Karpas-422 (cell line): Measurements from ENCODE around the gene MAP3K3. TPM values are rescaled to one million over a fixed set of nuclear protein-coding genes. Genes with fewer than 3 reads are reported as not detected.
A peak's percentile ranks its signal among the peaks of the same experiment; 100 is the strongest.

Source experiments
- DNase-seq: peaks from one replicate; pipeline ENCODE4 v3.0.0-alpha.2; 2015
- H2AFZ ChIP-seq: fragments of 200-600 bp; sonication (generic); 2 replicates; pipeline ENCODE4 v1.6.1; 2014; ENCODE audit warnings: antibody characterized with exemption, low read length, mixed read lengths
- H3K27ac ChIP-seq: fragments of 200-600 bp; sonication (generic); 2 replicates; pipeline ENCODE4 v1.5.1; 2014; ENCODE audit warnings: mild to moderate bottlenecking, low read length, moderate library complexity
- H3K27me3 ChIP-seq: fragments of 200-600 bp; sonication (generic); 2 replicates; pipeline ENCODE4 v1.6.1; 2014; ENCODE audit warnings: low read length, mixed read lengths
- H3K36me3 ChIP-seq: fragments of 200-600 bp; sonication (generic); 2 replicates; pipeline ENCODE4 v1.6.1; 2014; ENCODE audit warnings: low read length, mixed read lengths; ENCODE audit not compliant: insufficient read depth
- H3K4me1 ChIP-seq: fragments of 200-600 bp; sonication (generic); 2 replicates; pipeline ENCODE4 v1.6.1; 2014; ENCODE audit warnings: mild to moderate bottlenecking, low read length, mixed read lengths
- H3K4me2 ChIP-seq: fragments of 200-600 bp; sonication (generic); 2 replicates; pipeline ENCODE4 v1.6.1; 2014; ENCODE audit warnings: low read length, low read depth, mild to moderate bottlenecking; ENCODE audit not compliant: poor library complexity, severe bottlenecking
- H3K4me3 ChIP-seq: fragments of 200-600 bp; sonication (generic); 2 replicates; pipeline ENCODE4 v1.5.1; 2014; ENCODE audit warnings: mild to moderate bottlenecking, antibody characterized with exemption, low read length, mixed read lengths
- H3K79me2 ChIP-seq: fragments of 200-600 bp; sonication (generic); 2 replicates; pipeline ENCODE4 v1.6.1; 2014; ENCODE audit warnings: mild to moderate bottlenecking, low read length, mixed read lengths
- H3K9ac ChIP-seq: fragments of 200-600 bp; sonication (generic); 2 replicates; pipeline ENCODE4 v1.6.0; 2014; ENCODE audit warnings: low read length
- H3K9me2 ChIP-seq: fragments of 200-600 bp; sonication (generic), shearing (Covaris generic); replicated peaks from 2 replicates; pipeline ENCODE4 v1.6.0; 2014; ENCODE audit warnings: mild to moderate bottlenecking, low read length, moderate library complexity; ENCODE audit not compliant: insufficient read depth
- H3K9me3 ChIP-seq: fragments of 300-700, 200-600 bp; sonication (generic); 2 replicates; pipeline ENCODE4 v1.6.1; 2014; ENCODE audit warnings: low read length, mixed read lengths
- H4K20me1 ChIP-seq: fragments of 200-600 bp; sonication (generic); 2 replicates; pipeline ENCODE4 v1.6.1; 2014; ENCODE audit warnings: mild to moderate bottlenecking, antibody characterized with exemption, low read length, low read depth; ENCODE audit not compliant: insufficient read depth
- total RNA-seq: library from RNA; depleted of rRNA; stranded (reverse); fragments of >200 nt; shearing (Covaris generic); gene quantifications from 2 replicates; pipeline ENCODE4 v1.2.3, GENCODE V29; 2014; ENCODE audit warnings: low replicate concordance

MAP3K3 gene
- total RNA-seq, 1 experiment from 2014 or later: 17.8 TPM

DNA sequence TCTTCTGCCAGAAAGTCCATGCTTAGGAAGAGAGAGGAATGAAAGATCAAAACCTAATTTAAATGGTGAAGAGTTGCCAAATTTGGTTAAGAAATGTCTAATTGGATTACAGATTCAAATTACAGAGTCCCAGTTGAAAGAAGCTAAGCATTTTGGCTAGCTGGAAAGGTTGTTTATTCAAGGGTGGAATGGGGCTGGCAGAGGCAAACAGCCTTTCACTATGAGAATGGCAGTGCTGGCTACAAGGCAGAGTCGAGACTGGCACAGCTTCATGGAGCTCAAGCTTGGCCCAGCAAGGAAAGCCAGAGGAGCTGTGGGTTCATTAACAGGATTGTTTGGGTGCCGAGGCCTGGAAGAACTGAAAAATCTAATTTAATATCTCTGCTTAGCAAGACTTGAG lies 13.6 kb downstream of the MAP3K3 start:
- Histone ChIP-seq H3K36me3 (peaks cover 5% of the 10 kb centered on the region; the same call in 1 of the 2 replicates), H3K27ac (no peak overlapping the region), H3K4me2 (no peak overlapping the region), H3K9me2 (no peaks in the 10 kb centered on the region), H3K79me2 (peaks cover 13% of the 10 kb centered on the region), H4K20me1 (no peaks in the 10 kb centered on the region), H2AFZ (no peak overlapping the region), H3K9ac (no peak overlapping the region), H3K9me3 (no peaks in the 10 kb centered on the region), H3K4me1 (peaks cover 9% of the 10 kb centered on the region), H3K4me3 (no peak overlapping the region), H3K27me3 (no peaks in the 10 kb centered on the region)
- DNase-seq: no peak

DNA sequence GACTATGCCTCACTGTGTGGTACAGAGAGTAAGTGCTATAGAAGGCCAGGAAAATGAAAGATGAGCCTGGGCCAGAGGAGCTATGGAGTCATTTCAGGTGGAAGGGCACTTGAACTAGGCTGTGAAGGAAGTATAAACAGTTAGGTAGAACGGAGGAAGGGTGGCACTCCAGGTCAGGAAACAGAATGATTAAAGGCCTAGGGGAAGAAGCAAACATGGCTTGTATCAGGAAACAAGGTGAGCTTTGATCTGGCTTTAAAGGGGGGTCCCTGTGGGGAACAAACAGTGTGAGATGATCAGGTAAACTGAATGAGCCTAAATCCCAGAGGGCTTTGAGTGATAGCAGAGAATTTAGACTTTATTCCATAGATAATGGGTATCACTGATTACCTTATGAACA lies 16.9 kb downstream of the MAP3K3 start:
- Histone ChIP-seq H3K4me2 (no peak overlapping the region), H3K36me3 (peaks cover 5% of the 10 kb centered on the region; the same call in 1 of the 2 replicates), H2AFZ (no peak overlapping the region), H3K4me1 (peaks cover 18% of the 10 kb centered on the region), H3K9me2 (no peaks in the 10 kb centered on the region), H3K9ac (no peak overlapping the region), H3K27ac (no peak overlapping the region), H3K79me2 (no peaks in the 10 kb centered on the region), H3K9me3 (no peaks in the 10 kb centered on the region), H4K20me1 (no peaks in the 10 kb centered on the region), H3K27me3 (no peaks in the 10 kb centered on the region), H3K4me3 (no peak overlapping the region)
- no peak for DNase-seq

DNA sequence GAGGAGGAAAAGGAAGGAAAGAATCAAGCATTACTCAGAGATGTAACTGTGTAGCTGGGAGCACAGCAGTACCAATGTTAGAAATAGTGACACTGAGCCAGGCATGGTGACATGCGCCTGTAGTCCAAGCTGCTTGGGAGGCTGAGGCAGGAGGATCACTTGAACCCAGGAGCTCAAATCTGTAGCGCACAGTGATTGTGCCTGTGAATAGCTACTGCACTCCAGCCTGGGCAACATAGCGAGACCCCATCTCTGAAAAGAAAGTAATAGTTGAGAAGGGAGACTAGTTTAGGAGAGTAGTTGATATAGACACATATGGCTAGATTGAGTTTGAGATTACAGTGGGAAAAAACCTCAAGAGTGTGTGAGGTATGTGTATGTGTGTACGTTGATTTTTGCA lies 17.8 kb downstream of the MAP3K3 start:
- H3K79me2 ChIP-seq: no peaks in the 10 kb centered on the region
- no peak overlapping the region for H3K4me3 ChIP-seq
- H3K9me2 ChIP-seq: no peaks in the 10 kb centered on the region
- no peak overlapping the region for H3K9ac ChIP-seq
- no peaks in the 10 kb centered on the region for H4K20me1 ChIP-seq
- H3K27ac ChIP-seq: no peak overlapping the region
- H3K4me2 ChIP-seq: no peak overlapping the region
- no peak overlapping the region for H2AFZ ChIP-seq
- peaks cover 5% of the 10 kb centered on the region; the same call in 1 of the 2 replicates for H3K36me3 ChIP-seq
- H3K9me3 ChIP-seq: no peaks in the 10 kb centered on the region
- no peaks in the 10 kb centered on the region for H3K27me3 ChIP-seq
- H3K4me1 ChIP-seq: peaks cover 18% of the 10 kb centered on the region
- DNase-seq: no peak

DNA sequence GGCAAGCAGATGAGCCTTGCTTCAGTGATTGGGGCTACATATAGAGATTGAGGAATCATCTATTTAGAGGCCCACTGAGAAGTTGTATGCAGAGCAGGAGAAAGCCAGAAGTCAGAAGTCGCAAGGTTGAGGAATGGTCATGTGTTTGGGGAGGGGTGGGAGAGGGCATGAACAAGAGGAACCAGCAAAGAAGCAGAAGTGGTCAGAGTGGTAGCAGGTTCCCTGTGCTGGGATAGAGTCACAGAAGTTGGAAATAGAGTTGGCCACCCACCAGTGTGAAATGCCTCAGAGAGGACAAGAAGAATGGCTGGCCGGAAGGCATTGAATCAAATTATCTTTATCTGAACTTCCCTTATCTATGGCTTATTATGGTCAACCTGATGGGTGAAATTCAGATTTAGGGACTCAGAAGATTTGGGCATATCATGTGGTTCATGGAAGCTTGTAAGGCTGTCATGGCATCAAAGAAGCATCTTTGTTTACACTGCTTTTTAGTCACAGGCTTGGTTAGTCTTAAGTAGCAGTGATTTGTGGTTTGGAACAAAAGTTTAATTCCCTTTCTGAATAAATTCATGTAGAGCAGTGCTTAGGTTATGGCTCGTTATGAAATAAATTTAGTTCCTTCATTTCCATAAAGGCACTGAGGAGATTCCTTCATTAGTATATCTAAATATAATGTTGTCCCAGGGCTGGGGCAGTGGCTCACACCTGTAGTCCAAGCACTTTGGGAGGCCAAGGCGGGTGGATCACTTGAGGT lies 19.7 kb downstream of the MAP3K3 start:
- DNase-seq: no peak
- Histone ChIP-seq H3K27ac (no peak overlapping the region), H3K9me2 (no peaks in the 10 kb centered on the region), H3K4me2 (no peak overlapping the region), H3K36me3 (no peaks in the 10 kb centered on the region), H3K4me3 (no peak overlapping the region), H3K79me2 (no peaks in the 10 kb centered on the region; the same call in 1 of the 2 replicates), H3K9ac (no peak overlapping the region), H3K9me3 (no peaks in the 10 kb centered on the region), H2AFZ (no peak overlapping the region), H4K20me1 (no peaks in the 10 kb centered on the region), H3K4me1 (peaks cover 24% of the 10 kb centered on the region), H3K27me3 (no peaks in the 10 kb centered on the region)

DNA sequence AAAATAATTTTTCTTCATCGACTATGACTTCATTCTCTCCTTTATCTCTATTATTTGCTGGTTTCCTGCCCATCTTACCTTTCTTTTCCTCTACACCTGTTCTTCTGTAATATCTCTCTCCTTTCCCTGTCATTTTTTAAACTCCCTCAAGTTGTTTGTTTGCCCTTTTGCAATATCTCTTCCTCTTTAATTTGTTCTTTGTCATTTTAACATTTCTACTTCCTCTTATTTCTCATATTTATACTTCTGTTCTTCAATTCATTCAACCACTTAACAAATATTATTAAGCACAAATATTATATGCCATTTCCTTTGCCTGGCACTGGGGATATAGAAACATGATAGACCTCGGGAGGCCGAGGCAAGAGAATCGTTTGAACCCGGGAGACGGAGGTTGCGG lies 22.6 kb downstream of the MAP3K3 start:
- no peaks in the 10 kb centered on the region for H3K9me3 ChIP-seq
- no peak overlapping the region for H3K4me3 ChIP-seq
- no peaks in the 10 kb centered on the region for H3K36me3 ChIP-seq
- no peak overlapping the region for H2AFZ ChIP-seq
- H3K27ac ChIP-seq: no peak overlapping the region
- no peak overlapping the region for H3K9ac ChIP-seq
- H3K9me2 ChIP-seq: no peaks in the 10 kb centered on the region
- H4K20me1 ChIP-seq: no peaks in the 10 kb centered on the region
- no peak for DNase-seq
- no peaks in the 10 kb centered on the region for H3K27me3 ChIP-seq
- peaks cover 24% of the 10 kb centered on the region for H3K4me1 ChIP-seq
- H3K79me2 ChIP-seq: peaks cover 3% of the 10 kb centered on the region; the same call in 1 of the 2 replicates
- H3K4me2 ChIP-seq: no peak overlapping the region

DNA sequence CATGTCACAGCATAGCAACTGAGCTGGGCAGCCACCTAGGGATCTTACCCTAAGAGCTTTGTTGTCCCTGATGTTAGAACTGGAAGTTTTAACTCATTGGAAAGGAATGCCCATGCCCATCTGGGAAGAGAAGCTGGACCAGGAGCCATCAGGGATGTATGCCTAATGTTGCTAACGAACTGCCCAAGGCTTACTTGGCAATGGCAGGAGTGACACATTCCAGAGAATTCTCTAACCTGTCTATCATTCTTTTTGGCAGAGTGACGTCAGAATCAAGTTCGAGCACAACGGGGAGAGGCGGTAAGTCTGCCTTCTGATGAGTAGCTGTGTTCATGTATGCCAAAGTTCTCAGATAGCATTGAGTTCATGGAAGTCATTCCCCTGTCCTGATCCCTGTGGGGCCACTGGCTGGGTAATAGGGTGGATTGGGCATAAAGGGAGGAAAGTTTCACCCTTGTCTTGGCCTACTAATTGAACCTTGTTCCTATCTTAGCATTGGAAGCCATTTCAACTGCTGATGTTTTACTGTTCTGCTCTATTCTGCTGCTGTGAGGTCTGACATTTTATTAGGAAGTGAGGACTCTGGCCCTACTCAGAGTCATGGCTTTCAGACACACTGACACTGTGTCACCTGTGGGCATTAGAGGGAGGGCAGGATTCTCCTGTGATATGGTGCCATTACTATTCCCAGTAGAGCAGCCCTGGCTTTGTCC lies 23.7 kb downstream of the MAP3K3 start:
- H3K36me3 ChIP-seq: no peaks in the 10 kb centered on the region
- H3K27me3 ChIP-seq: no peaks in the 10 kb centered on the region
- no peak overlapping the region; the same call in 1 of the 2 replicates for H3K9ac ChIP-seq
- no peaks in the 10 kb centered on the region for H3K9me3 ChIP-seq
- no peaks in the 10 kb centered on the region for H3K9me2 ChIP-seq
- H3K79me2 ChIP-seq: peaks cover 4% of the 10 kb centered on the region; the same call in 1 of the 2 replicates
- no peaks in the 10 kb centered on the region for H4K20me1 ChIP-seq
- peak overlapping the region; percentile 51; the same call in 1 of the 2 replicates for H3K27ac ChIP-seq
- no peak overlapping the region for H3K4me2 ChIP-seq
- H3K4me1 ChIP-seq: peaks cover 24% of the 10 kb centered on the region
- DNase-seq: no peak
- no peak overlapping the region for H2AFZ ChIP-seq
- no peak overlapping the region for H3K4me3 ChIP-seq

DNA sequence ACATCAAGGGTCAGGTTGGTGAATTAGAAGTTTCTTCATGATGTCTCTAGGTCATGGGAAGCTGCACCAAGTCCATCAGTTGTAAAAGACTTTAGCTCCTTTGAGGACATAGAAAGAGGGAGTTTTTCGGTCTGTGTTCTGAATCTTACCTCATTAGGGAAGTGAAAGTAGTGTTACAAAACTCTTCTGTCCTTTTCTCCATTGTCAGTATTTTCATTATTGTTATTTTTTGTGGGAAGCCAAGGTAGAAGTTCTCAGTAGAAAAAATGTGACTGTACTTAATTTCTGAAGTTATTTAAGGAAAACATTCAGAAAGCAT lies 24.2 kb downstream of the MAP3K3 start:
- DNase-seq: peak; percentile 61
- Histone ChIP-seq H3K27me3 (no peaks in the 10 kb centered on the region), H3K4me1 (peaks cover 23% of the 10 kb centered on the region), H3K9me2 (no peaks in the 10 kb centered on the region), H3K9me3 (no peaks in the 10 kb centered on the region), H3K27ac (peak overlapping the region; percentile 51; the same call in 1 of the 2 replicates), H3K9ac (no peak overlapping the region; the same call in 1 of the 2 replicates), H4K20me1 (no peaks in the 10 kb centered on the region), H3K36me3 (no peaks in the 10 kb centered on the region), H3K4me3 (no peak overlapping the region), H3K4me2 (no peak overlapping the region), H3K79me2 (peaks cover 4% of the 10 kb centered on the region; the same call in 1 of the 2 replicates), H2AFZ (no peak overlapping the region)

DNA sequence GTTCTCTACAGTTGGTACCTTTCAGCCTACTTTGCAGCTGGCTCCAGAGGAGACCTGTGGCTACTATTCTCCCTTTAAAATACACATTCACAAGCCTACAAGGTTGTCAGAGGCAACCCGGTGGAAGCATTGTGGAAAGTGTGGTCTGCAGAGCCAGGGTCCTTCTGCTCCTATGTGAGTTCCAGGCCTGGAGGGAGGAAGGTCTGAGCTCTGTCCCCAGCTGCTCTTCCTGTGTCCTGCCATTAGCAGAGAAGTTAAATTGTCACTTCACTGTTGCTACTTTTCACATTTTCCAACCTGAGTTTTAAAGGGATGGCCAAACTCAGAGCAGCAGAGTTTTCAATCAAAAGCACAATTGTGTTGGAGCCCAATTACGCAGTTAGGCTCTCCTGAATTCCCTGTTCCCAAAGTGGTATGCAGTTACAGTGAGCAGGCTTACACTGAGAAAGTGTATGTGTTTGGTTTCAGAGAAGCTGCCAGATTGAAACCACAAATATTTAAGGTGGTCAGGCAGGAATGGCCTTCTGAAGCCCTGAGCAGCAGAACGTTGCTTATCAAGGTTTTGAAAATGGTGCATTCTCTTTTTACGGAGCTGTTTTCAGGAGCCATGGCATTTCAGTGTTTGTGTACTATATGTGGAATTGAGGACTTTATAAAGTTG lies 25.0 kb downstream of the MAP3K3 start:
- Histone ChIP-seq H3K9ac (no peak overlapping the region), H3K36me3 (no peaks in the 10 kb centered on the region), H3K4me3 (no peak overlapping the region), H3K27me3 (no peaks in the 10 kb centered on the region), H3K9me2 (no peaks in the 10 kb centered on the region), H3K4me1 (peaks cover 16% of the 10 kb centered on the region), H3K9me3 (no peaks in the 10 kb centered on the region), H2AFZ (no peak overlapping the region), H3K4me2 (no peak overlapping the region), H4K20me1 (no peaks in the 10 kb centered on the region), H3K27ac (no peak overlapping the region), H3K79me2 (peaks cover 4% of the 10 kb centered on the region; the same call in 1 of the 2 replicates)
- no peak for DNase-seq
